Stimulated activated effector memory CD8-positive, alpha-beta T cell treated with anti-CD3 and anti-CD28 coated beads, Interleukin-12 subunit alpha, Interleukin-12 subunit beta, amount 100 ng/mL, for 72 hours (primary cell): ENCODE results near the gene RNF151.
"Not testable (repeated sequence)": the region's sequence is repeated elsewhere in the genome, so short reads cannot be mapped to it uniquely, and the experiment has no call there.

ENCODE experiments used
- ATAC-seq: fragments of 150-1000 bp; cut with Tn5 transposase; 2 replicates; pipeline ENCODE4 v1.10.0; 2021
- DNase-seq, 2 donors: peaks; one replicate each; pipeline ENCODE4 v3.0.0; 2021 to 2022; ENCODE audit warnings: low spot score in 2 of 2
- H3K27ac Mint-ChIP-seq: one replicate; pipeline ENCODE4 v1.8.0; 2022; ENCODE audit warnings: mild to moderate bottlenecking, mixed read lengths
- H3K36me3 Mint-ChIP-seq: one replicate; pipeline ENCODE4 v1.8.0; 2022; ENCODE audit warnings: mild to moderate bottlenecking, mixed read lengths
- H3K4me1 Mint-ChIP-seq: one replicate; pipeline ENCODE4 v1.8.0; 2022; ENCODE audit warnings: mixed read lengths
- H3K4me3 Mint-ChIP-seq: one replicate; pipeline ENCODE4 v1.8.0; 2022; ENCODE audit warnings: mild to moderate bottlenecking, mixed read lengths
- H3K9me3 Mint-ChIP-seq: one replicate; pipeline ENCODE4 v1.8.0; 2022; ENCODE audit warnings: mixed read lengths

Gene RNF151

GRCh38 chr16:1962161-1963153 is 4.2 kb upstream of the RNF151 start:
- Mint-ChIP-seq H3K27ac (peak overlapping the region; percentile 94), H3K4me3 (peak overlapping the region; percentile 82), H3K4me1 (peaks cover 62% of the 10 kb centered on the region), H3K36me3 (peaks cover 63% of the 10 kb centered on the region)
- not testable (repeated sequence) for H3K9me3 Mint-ChIP-seq, DNase-seq, ATAC-seq

GRCh38 chr16:1963806-1964505 is 2.7 kb upstream of the RNF151 start:
- peaks cover 61% of the 10 kb centered on the region for H3K4me1 Mint-ChIP-seq
- H3K27ac Mint-ChIP-seq, result peak overlapping the region; percentile 94
- no peaks in the 10 kb centered on the region for H3K9me3 Mint-ChIP-seq
- H3K4me3 Mint-ChIP-seq, result peak overlapping the region; percentile 82
- ATAC-seq, result peak; percentile 29
- DNase-seq, result peak in 1 of 2 donors; percentile 82
- peaks cover 63% of the 10 kb centered on the region for H3K36me3 Mint-ChIP-seq

- Mint-ChIP-seq H3K4me1 (peaks cover 56% of the 10 kb centered on the region), H3K27ac (peak within 1 kb of the TSS; percentile 94), H3K4me3 (peak within 1 kb of the TSS; percentile 82), H3K9me3 (no peaks in the 10 kb centered on the region), H3K36me3 (peaks cover 63% of the 10 kb centered on the region)
- peak; percentile 92 for ATAC-seq
- peak; percentile 95 to 99 for DNase-seq
These were observed 1.9 kb upstream of the RNF151 start, which contains the start of gene RPS2 for GRCh38 chr16:1964506-1965395. Gene RPS2, minus strand, starts transcription at chr16:1964826. Its CDS starts 201 bp downstream, at chr16:1964625.

GRCh38 chr16:1965396-1966001 is 1.2 kb upstream of the RNF151 start:
- H3K9me3 Mint-ChIP-seq, result no peaks in the 10 kb centered on the region
- peak overlapping the region; percentile 82 for H3K4me3 Mint-ChIP-seq
- ATAC-seq (no peak), DNase-seq (peak in 1 of 2 donors; percentile 61)
- H3K27ac Mint-ChIP-seq, result peak overlapping the region; percentile 94
- H3K4me1 Mint-ChIP-seq, result peaks cover 50% of the 10 kb centered on the region
- peaks cover 56% of the 10 kb centered on the region for H3K36me3 Mint-ChIP-seq

GRCh38 chr16:1968146-1968953 is 1.7 kb downstream of the RNF151 start:
- peaks cover 51% of the 10 kb centered on the region for H3K36me3 Mint-ChIP-seq
- peaks cover 47% of the 10 kb centered on the region for H3K4me1 Mint-ChIP-seq
- ATAC-seq, result no peak
- no peak for DNase-seq
- H3K27ac Mint-ChIP-seq, result no peak overlapping the region
- H3K9me3 Mint-ChIP-seq, result no peaks in the 10 kb centered on the region
- H3K4me3 Mint-ChIP-seq, result no peak overlapping the region

GRCh38 chr16:1971796-1972489 is 5.3 kb downstream of the RNF151 start, which contains the start of gene TBL3:
Gene TBL3, plus strand, starts transcription at chr16:1972053. Its CDS starts 112 bp downstream, at chr16:1972165.
- DNase-seq (peak; percentile 99), ATAC-seq (peak; percentile 96)
- Mint-ChIP-seq H3K36me3 (peaks cover 54% of the 10 kb centered on the region), H3K4me3 (peak within 1 kb of the TSS; percentile 97), H3K4me1 (peaks cover 38% of the 10 kb centered on the region), H3K9me3 (no peaks in the 10 kb centered on the region), H3K27ac (peak within 1 kb of the TSS; percentile 98)

GRCh38 chr16:1972490-1972877 is 5.8 kb downstream of the RNF151 start:
- Mint-ChIP-seq H3K4me3 (peak overlapping the region; percentile 97), H3K36me3 (peaks cover 60% of the 10 kb centered on the region), H3K4me1 (peaks cover 33% of the 10 kb centered on the region), H3K27ac (peak overlapping the region; percentile 98), H3K9me3 (no peaks in the 10 kb centered on the region)
- DNase-seq, result no peak
- no peak for ATAC-seq

GRCh38 chr16:1973461-1974156 is 7.0 kb downstream of the RNF151 start:
- Mint-ChIP-seq H3K36me3 (peaks cover 67% of the 10 kb centered on the region), H3K4me3 (peak overlapping the region; percentile 97), H3K4me1 (peaks cover 33% of the 10 kb centered on the region), H3K27ac (no peak overlapping the region), H3K9me3 (no peaks in the 10 kb centered on the region)
- no peak for DNase-seq
- ATAC-seq, result no peak

GRCh38 chr16:1974157-1975070 is 7.8 kb downstream of the RNF151 start:
- ATAC-seq, result no peak
- Mint-ChIP-seq H3K9me3 (no peaks in the 10 kb centered on the region), H3K4me3 (no peak overlapping the region), H3K27ac (no peak overlapping the region), H3K36me3 (peaks cover 69% of the 10 kb centered on the region), H3K4me1 (peaks cover 33% of the 10 kb centered on the region)
- no peak for DNase-seq

- DNase-seq (no peak), ATAC-seq (no peak)
- H3K4me1 Mint-ChIP-seq, result peaks cover 33% of the 10 kb centered on the region
- H3K9me3 Mint-ChIP-seq, result no peaks in the 10 kb centered on the region
- H3K4me3 Mint-ChIP-seq, result no peak overlapping the region
- no peak overlapping the region for H3K27ac Mint-ChIP-seq
- H3K36me3 Mint-ChIP-seq, result peaks cover 69% of the 10 kb centered on the region
These were observed 9.0 kb downstream of the RNF151 start for GRCh38 chr16:1975432-1976215.

- Mint-ChIP-seq H3K27ac (no peak overlapping the region), H3K4me3 (no peak overlapping the region), H3K9me3 (no peaks in the 10 kb centered on the region), H3K36me3 (peaks cover 67% of the 10 kb centered on the region), H3K4me1 (peaks cover 29% of the 10 kb centered on the region)
- no peak for ATAC-seq
- DNase-seq, result no peak
These were observed 9.5 kb downstream of the RNF151 start for GRCh38 chr16:1976216-1976520.
